ENCODE results near the gene LY9. TPM values are rescaled to one million over a fixed set of nuclear protein-coding genes. Genes with fewer than 3 reads are reported as not detected.
"Not testable (repeated sequence)": the region's sequence is repeated elsewhere in the genome, so short reads cannot be mapped to it uniquely, and the experiment has no call there.

LY9 gene
- total RNA-seq, 1 experiment from 2014 or later, result not detected

DNA sequence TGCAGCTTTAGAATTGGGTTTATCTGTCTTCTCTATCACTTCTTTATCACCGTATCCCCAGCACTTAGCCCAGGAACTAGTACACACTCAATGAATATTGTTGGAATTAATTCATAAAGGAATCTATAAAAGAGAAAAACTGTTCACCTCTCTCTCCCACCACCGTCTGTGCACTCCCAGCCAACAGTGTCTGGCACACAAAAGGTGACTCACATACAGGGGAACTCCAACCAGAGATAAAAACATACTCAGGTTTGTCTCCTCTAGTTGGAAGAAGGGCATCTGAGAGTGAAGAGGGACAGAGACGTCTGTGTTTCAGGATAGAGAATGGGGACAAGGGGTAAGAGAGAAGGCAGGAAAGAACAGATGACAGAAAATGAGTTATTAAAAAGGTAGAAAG, 79.0 kb downstream of the LY9 start:
- no peaks in the 10 kb centered on the region; the same call in none of the 2 replicates for H3K27me3 Mint-ChIP-seq (ENCODE audit: low read depth)
- Histone ChIP-seq H3K27me3 (ENCODE audit: insufficient read depth, low read length) (no peaks in the 10 kb centered on the region), H3K56ac (ENCODE audit: insufficient read length, low read depth, low read length) (no peak overlapping the region), H3K27ac (ENCODE audit: insufficient read length, low read depth, low read length) (no peak overlapping the region), H2BK5ac (ENCODE audit: insufficient read length, low read length) (no peak overlapping the region), H4K8ac (replicated peaks; ENCODE audit: insufficient read length, low read depth, low read length) (no peak overlapping the region), H3K18ac (ENCODE audit: insufficient read length, low read depth, low read length) (no peak overlapping the region), H3K79me1 (ENCODE audit: insufficient read depth, low read depth, low read length, poor library complexity, severe bottlenecking) (no peaks in the 10 kb centered on the region), H3K14ac (ENCODE audit: insufficient read depth, low read length) (no peak overlapping the region), H3K4me1 (ENCODE audit: insufficient read depth, low read length) (no peaks in the 10 kb centered on the region), H3T11ph (ENCODE audit: low read length) (no peak overlapping the region), H2BK15ac (ENCODE audit: low read depth, low read length) (no peak overlapping the region), H4K91ac (ENCODE audit: insufficient read length, low read depth, low read length) (no peak overlapping the region), H3K9me3 (ENCODE audit: control insufficient read depth, low read depth, low read length) (no peaks in the 10 kb centered on the region), H3K23ac (ENCODE audit: insufficient read length, low read depth, low read length) (no peak overlapping the region), H4K5ac (ENCODE audit: insufficient read length, low read depth, low read length) (no peak overlapping the region), H3K9ac (ENCODE audit: extremely low read depth, insufficient read length, low read length) (no peak overlapping the region), H3K4ac (ENCODE audit: low read depth, low read length) (no peak overlapping the region), H2BK12ac (ENCODE audit: insufficient read length, low read depth, low read length) (no peak overlapping the region), H3K23me2 (ENCODE audit: insufficient read length, low read depth, low read length, poor library complexity, severe bottlenecking) (no peaks in the 10 kb centered on the region), H4K20me1 (ENCODE audit: control insufficient read depth, insufficient read depth, insufficient read length) (no peaks in the 10 kb centered on the region), H2AFZ (ENCODE audit: low read length) (no peak overlapping the region), H2BK120ac (ENCODE audit: low read depth, low read length, poor library complexity, severe bottlenecking) (no peak overlapping the region), H3K4me2 (ENCODE audit: insufficient read depth, insufficient read length, low read length) (no peak overlapping the region), H2BK20ac (ENCODE audit: low read depth, low read length, poor library complexity, severe bottlenecking) (no peak overlapping the region), H2AK5ac (ENCODE audit: insufficient read length, low read length) (no peak overlapping the region), H3K79me2 (ENCODE audit: insufficient read depth, low read length) (no peaks in the 10 kb centered on the region)
- TF ChIP-seq CTCF (conservative IDR thresholded peaks at IDR 0.05), result no peak
- WGBS (ENCODE audit: extremely low coverage, insufficient read length, low lambda C conversion rate), result no CpG with 5 or more reads among the region's 3 CpGs
- no peak overlapping the region for H3K4me3 Mint-ChIP-seq
- 0 out of 5 replicates have a peak, but pooled peaks cover 0 to 2% of the 10 kb centered on the region in 2 experiments for H3K9me3 Mint-ChIP-seq
- no peak overlapping the region for H3K27ac Mint-ChIP-seq
- no peaks in the 10 kb centered on the region for H3K36me3 Mint-ChIP-seq (ENCODE audit: insufficient read depth in 1 of 3, low read depth in 3 of 3)
- peaks cover 12 to 15% of the 10 kb centered on the region in 2 experiments for H3K4me1 Mint-ChIP-seq
- no peak for DNase-seq

DNA sequence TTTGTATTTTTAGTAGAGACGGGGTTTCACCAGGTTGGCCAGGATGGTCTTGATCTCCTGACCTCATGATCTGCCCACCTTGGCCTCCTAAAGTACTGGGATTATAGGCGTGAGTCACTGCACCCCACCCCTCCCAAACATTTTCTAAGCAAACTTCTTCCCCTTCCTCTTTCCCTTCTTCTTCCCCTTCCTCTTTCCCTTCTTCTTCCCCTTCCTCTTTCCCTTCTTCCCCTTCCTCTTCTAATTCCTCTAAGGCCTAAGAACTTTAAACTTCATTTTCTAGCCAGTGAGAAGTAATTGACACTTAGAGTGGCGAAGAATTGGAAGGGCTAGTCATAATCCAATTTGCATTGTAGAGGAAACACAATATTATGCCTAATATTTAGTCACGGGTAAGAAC, 79.6 kb downstream of the LY9 start:
- H4K91ac ChIP-seq (ENCODE audit: insufficient read length, low read depth, low read length); H4K5ac ChIP-seq (ENCODE audit: insufficient read length, low read depth, low read length); H3K9me3 Mint-ChIP-seq; H3K9ac ChIP-seq (ENCODE audit: extremely low read depth, insufficient read length, low read length); H2AFZ ChIP-seq (ENCODE audit: low read length); H2AK5ac ChIP-seq (ENCODE audit: insufficient read length, low read length); H3K18ac ChIP-seq (ENCODE audit: insufficient read length, low read depth, low read length); H4K8ac ChIP-seq (replicated peaks; ENCODE audit: insufficient read length, low read depth, low read length); DNase-seq; H3K23me2 ChIP-seq (ENCODE audit: insufficient read length, low read depth, low read length, poor library complexity, severe bottlenecking); H3K23ac ChIP-seq (ENCODE audit: insufficient read length, low read depth, low read length); H3K4me1 ChIP-seq (ENCODE audit: insufficient read depth, low read length); H3K56ac ChIP-seq (ENCODE audit: insufficient read length, low read depth, low read length); H3K14ac ChIP-seq (ENCODE audit: insufficient read depth, low read length); H3K27me3 Mint-ChIP-seq (ENCODE audit: low read depth); H2BK12ac ChIP-seq (ENCODE audit: insufficient read length, low read depth, low read length); H3K27ac ChIP-seq (ENCODE audit: insufficient read length, low read depth, low read length); H3K4me2 ChIP-seq (ENCODE audit: insufficient read depth, insufficient read length, low read length); H3K4ac ChIP-seq (ENCODE audit: low read depth, low read length); H3K79me2 ChIP-seq (ENCODE audit: insufficient read depth, low read length); H2BK20ac ChIP-seq (ENCODE audit: low read depth, low read length, poor library complexity, severe bottlenecking); H3K36me3 Mint-ChIP-seq (ENCODE audit: insufficient read depth in 1 of 3, low read depth in 3 of 3); H3K27me3 ChIP-seq (ENCODE audit: insufficient read depth, low read length); H2BK5ac ChIP-seq (ENCODE audit: insufficient read length, low read length); H2BK15ac ChIP-seq (ENCODE audit: low read depth, low read length); H2BK120ac ChIP-seq (ENCODE audit: low read depth, low read length, poor library complexity, severe bottlenecking); H3K27ac Mint-ChIP-seq; H3T11ph ChIP-seq (ENCODE audit: low read length); H3K4me3 Mint-ChIP-seq; H3K9me3 ChIP-seq (ENCODE audit: control insufficient read depth, low read depth, low read length); H4K20me1 ChIP-seq (ENCODE audit: control insufficient read depth, insufficient read depth, insufficient read length); H3K79me1 ChIP-seq (ENCODE audit: insufficient read depth, low read depth, low read length, poor library complexity, severe bottlenecking): not testable (repeated sequence)
- no CpG with 5 or more reads among the region's 4 CpGs for WGBS (ENCODE audit: extremely low coverage, insufficient read length, low lambda C conversion rate)
- H3K4me1 Mint-ChIP-seq, result peaks cover 12 to 15% of the 10 kb centered on the region in 2 experiments
